LNCaP clone FGC (cell line): ENCODE data around the gene PXT1.

ENCODE experiments used
- DNase-seq: peaks from one replicate; pipeline ENCODE4 v3.0.0-alpha.2; 2011; ENCODE audit warnings: low read depth
- H3K4me3 ChIP-seq: 2 replicates; pipeline ENCODE4 v1.5.1; 2011; ENCODE audit warnings: mild to moderate bottlenecking, low read depth, low read length, control low read depth
- CTCF ChIP-seq: IDR thresholded peaks from 2 replicates; pipeline ENCODE4 v1.5.1; 2012; ENCODE audit warnings: mild to moderate bottlenecking; ENCODE audit not compliant: control insufficient read depth, insufficient read depth; ENCODE audit errors: extremely low read depth

PXT1 gene

GRCh38 chr6:36376183-36376582, 66.5 kb downstream of the PXT1 start:
- DNase-seq = no peak
- H3K4me3 ChIP-seq = no peak overlapping the region
- TF ChIP-seq CTCF = no peak

- H3K4me3 ChIP-seq = no peak overlapping the region
- TF ChIP-seq CTCF = no peak
- DNase-seq = no peak
Measured at GRCh38 chr6:36375644-36376155, 67.0 kb downstream of the PXT1 start.

GRCh38 chr6:36374972-36375371, 67.7 kb downstream of the PXT1 start:
- DNase-seq = no peak
- H3K4me3 ChIP-seq = no peak overlapping the region
- TF ChIP-seq CTCF = no peak

- H3K4me3 ChIP-seq = no peak overlapping the region
- TF ChIP-seq CTCF = no peak
- DNase-seq = no peak
Measured at GRCh38 chr6:36374194-36374593, 68.5 kb downstream of the PXT1 start.

GRCh38 chr6:36373368-36374019, 69.2 kb downstream of the PXT1 start:
- H3K4me3 ChIP-seq = no peak overlapping the region
- DNase-seq = no peak
- no peak for TF ChIP-seq CTCF

- no peak for TF ChIP-seq CTCF
- DNase-seq = no peak
- H3K4me3 ChIP-seq = no peak overlapping the region
Measured at GRCh38 chr6:36372088-36372487, 70.6 kb downstream of the PXT1 start.

GRCh38 chr6:36371211-36371610, 71.4 kb downstream of the PXT1 start:
- DNase-seq = no peak
- H3K4me3 ChIP-seq = no peak overlapping the region
- no peak for TF ChIP-seq CTCF
